ENCODE data around the gene SLCO2A1. TPM values are rescaled to one million over a fixed set of nuclear protein-coding genes. Genes with fewer than 3 reads are reported as not detected.

SLCO2A1 gene
- total RNA-seq, 1 donor from 2014 or later, result 3.8 TPM

- no peak overlapping the region for H3K27ac Mint-ChIP-seq (ENCODE audit: unreplicated experiment)
- peaks cover 3% of the 10 kb centered on the region for H3K27me3 Mint-ChIP-seq (ENCODE audit: unreplicated experiment)
Observed at GRCh38 chr3:133992951-133993620, 36.6 kb downstream of the SLCO2A1 start.

GRCh38 chr3:133992381-133992780, 37.3 kb downstream of the SLCO2A1 start:
- peaks cover 33% of the 10 kb centered on the region for H3K4me1 Mint-ChIP-seq (ENCODE audit: unreplicated experiment)
- H3K27me3 Mint-ChIP-seq (ENCODE audit: unreplicated experiment), result peaks cover 3% of the 10 kb centered on the region

More at GRCh38 chr3:133992951-133993620, 36.6 kb downstream of the SLCO2A1 start:
- H3K4me1 Mint-ChIP-seq (ENCODE audit: unreplicated experiment), result peaks cover 26% of the 10 kb centered on the region
- no peaks in the 10 kb centered on the region for H3K36me3 Mint-ChIP-seq (ENCODE audit: low read depth, unreplicated experiment)
- H3K4me3 Mint-ChIP-seq (ENCODE audit: unreplicated experiment), result no peak overlapping the region
- TF ChIP-seq CTCF (IDR thresholded peaks at IDR 0.05; ENCODE audit: unreplicated experiment), result no peak
- DNase-seq (ENCODE audit: low spot score), result no peak
- H3K9me3 Mint-ChIP-seq (ENCODE audit: unreplicated experiment), result no peaks in the 10 kb centered on the region

GRCh38 chr3:133991637-133992036, 38.1 kb downstream of the SLCO2A1 start:
- Mint-ChIP-seq H3K4me1 (ENCODE audit: unreplicated experiment) (peaks cover 40% of the 10 kb centered on the region), H3K36me3 (ENCODE audit: low read depth, unreplicated experiment) (no peaks in the 10 kb centered on the region), H3K9me3 (ENCODE audit: unreplicated experiment) (no peaks in the 10 kb centered on the region), H3K27ac (ENCODE audit: unreplicated experiment) (no peak overlapping the region), H3K27me3 (ENCODE audit: unreplicated experiment) (peaks cover 3% of the 10 kb centered on the region), H3K4me3 (ENCODE audit: unreplicated experiment) (no peak overlapping the region)
- DNase-seq (ENCODE audit: low spot score), result no peak
- no peak for TF ChIP-seq CTCF (IDR thresholded peaks at IDR 0.05; ENCODE audit: unreplicated experiment)

More at GRCh38 chr3:133992381-133992780, 37.3 kb downstream of the SLCO2A1 start:
- Mint-ChIP-seq H3K4me3 (ENCODE audit: unreplicated experiment) (no peak overlapping the region), H3K27ac (ENCODE audit: unreplicated experiment) (no peak overlapping the region), H3K36me3 (ENCODE audit: low read depth, unreplicated experiment) (no peaks in the 10 kb centered on the region), H3K9me3 (ENCODE audit: unreplicated experiment) (no peaks in the 10 kb centered on the region)
- DNase-seq (ENCODE audit: low spot score), result no peak
- TF ChIP-seq CTCF (IDR thresholded peaks at IDR 0.05; ENCODE audit: unreplicated experiment), result no peak

GRCh38 chr3:133991209-133991608, 38.5 kb downstream of the SLCO2A1 start:
- Mint-ChIP-seq H3K27ac (ENCODE audit: unreplicated experiment) (no peak overlapping the region), H3K4me3 (ENCODE audit: unreplicated experiment) (no peak overlapping the region), H3K36me3 (ENCODE audit: low read depth, unreplicated experiment) (no peaks in the 10 kb centered on the region), H3K4me1 (ENCODE audit: unreplicated experiment) (peaks cover 44% of the 10 kb centered on the region), H3K9me3 (ENCODE audit: unreplicated experiment) (no peaks in the 10 kb centered on the region), H3K27me3 (ENCODE audit: unreplicated experiment) (peaks cover 3% of the 10 kb centered on the region)
- DNase-seq (ENCODE audit: low spot score), result no peak
- TF ChIP-seq CTCF (IDR thresholded peaks at IDR 0.05; ENCODE audit: unreplicated experiment), result no peak

GRCh38 chr3:133989936-133990702, 39.6 kb downstream of the SLCO2A1 start:
- peak overlapping the region; percentile 57 for H3K27ac Mint-ChIP-seq (ENCODE audit: unreplicated experiment)
- TF ChIP-seq CTCF (IDR thresholded peaks at IDR 0.05; ENCODE audit: unreplicated experiment), result no peak
- H3K4me3 Mint-ChIP-seq (ENCODE audit: unreplicated experiment), result no peak overlapping the region
- no peaks in the 10 kb centered on the region for H3K9me3 Mint-ChIP-seq (ENCODE audit: unreplicated experiment)
- DNase-seq (ENCODE audit: low spot score), result no peak
- H3K36me3 Mint-ChIP-seq (ENCODE audit: low read depth, unreplicated experiment), result no peaks in the 10 kb centered on the region
- H3K4me1 Mint-ChIP-seq (ENCODE audit: unreplicated experiment), result peaks cover 51% of the 10 kb centered on the region
- peaks cover 5% of the 10 kb centered on the region for H3K27me3 Mint-ChIP-seq (ENCODE audit: unreplicated experiment)

All from endothelial cell (in vitro differentiated cells).